Measurements from ENCODE around the gene TCEAL9. TPM values are rescaled to one million over a fixed set of nuclear protein-coding genes. Genes with fewer than 3 reads are reported as not detected.
"Not testable (repeated sequence)": the region's sequence is repeated elsewhere in the genome, so short reads cannot be mapped to it uniquely, and the experiment has no call there.

Gene TCEAL9
- total RNA-seq, 5 donors from 2014 or later (not counting 1 experiment from before 2014, with no cell fraction given): 0.65 to 1.7 (median 1.3) TPM; not detected in 1

DNA sequence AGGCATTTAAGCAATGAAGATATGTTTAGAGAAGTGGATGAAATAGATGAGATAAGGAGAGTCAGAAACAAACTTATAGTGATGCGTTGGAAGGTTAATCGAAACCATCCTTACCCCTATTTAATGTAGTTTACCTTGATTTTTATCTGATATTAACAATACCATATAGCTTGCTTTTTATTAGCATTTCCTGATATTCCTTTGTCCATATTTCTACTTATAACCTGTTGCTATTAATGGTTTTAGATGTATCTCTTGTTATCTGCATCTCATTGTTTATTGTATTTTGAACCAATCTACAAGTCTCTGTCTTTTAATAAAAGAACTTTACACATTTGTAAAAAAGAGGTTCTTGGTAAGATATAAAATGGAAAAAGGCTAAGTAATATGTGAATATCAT lies 1.6 kb downstream of the TCEAL9 start:
- ATAC-seq (replicated peaks in 1 of 4) (no peak), DNase-seq (no peak)
- Histone ChIP-seq H3K4me1 (ENCODE audit: control insufficient read depth in 1 of 2, extremely low read depth in 1 of 2, insufficient read depth in 2 of 2, low read length in 2 of 2) (peaks cover 0 to 13% of the 10 kb centered on the region in 2 experiments), H3K36me3 (ENCODE audit: control insufficient read depth in 2 of 2, extremely low read depth in 1 of 2, insufficient read depth in 1 of 2, low read length in 1 of 2) (no peaks in the 10 kb centered on the region), H3K9me3 (no peaks in the 10 kb centered on the region), H3K27me3 (replicated peaks in 1 of 2; ENCODE audit: control insufficient read depth in 2 of 2, extremely low read depth in 1 of 2, insufficient read depth in 2 of 2, low read length in 1 of 2) (no peaks in the 10 kb centered on the region), H3K27ac (ENCODE audit: low read length) (no peak overlapping the region), H3K4me3 (ENCODE audit: control insufficient read depth in 1 of 2, extremely low read depth in 1 of 2, low read length in 1 of 2) (no peak overlapping the region)
- ChIA-PET POLR2A (no interaction called here), CTCF (interaction anchor here in 1 of 2 donors (1.0 kb wide), 1 partner anchor 17 kb away, joined by 7 read pairs; no protein-coding TSS in a partner anchor)
- Mint-ChIP-seq H3K4me1 (peaks cover 5 to 13% (median 11%) of the 10 kb centered on the region in 3 donors), H3K36me3 (no peaks in the 10 kb centered on the region), H3K4me3 (peak overlapping the region in 1 of 3 donors; percentile 10), H3K27me3 (peaks cover 5 to 17% of the 10 kb centered on the region in 2 donors), H3K27ac (no peak overlapping the region), H3K9me3 (no peaks in the 10 kb centered on the region)
- WGBS (ENCODE audit: insufficient coverage): no CpG with 5 or more reads among the region's 2 CpGs

- H3K27ac ChIP-seq (ENCODE audit: low read length); POLR2A ChIA-PET; H3K4me3 ChIP-seq (ENCODE audit: control insufficient read depth in 1 of 2, extremely low read depth in 1 of 2, low read length in 1 of 2): not testable (repeated sequence)
Measured at GRCh38 chrX:103359605-103360004, 3.3 kb downstream of the TCEAL9 start.

GRCh38 chrX:103360092-103360491 lies 3.8 kb downstream of the TCEAL9 start:
- Mint-ChIP-seq H3K4me1 (peaks cover 5 to 13% (median 11%) of the 10 kb centered on the region in 3 donors), H3K27me3 (peaks cover 2 to 10% of the 10 kb centered on the region in 2 donors), H3K36me3 (no peaks in the 10 kb centered on the region), H3K27ac (no peak overlapping the region), H3K4me3 (no peak overlapping the region), H3K9me3 (no peaks in the 10 kb centered on the region)
- Histone ChIP-seq H3K4me1 (ENCODE audit: control insufficient read depth in 1 of 2, extremely low read depth in 1 of 2, insufficient read depth in 2 of 2, low read length in 2 of 2) (peaks cover 0 to 13% of the 10 kb centered on the region in 2 experiments), H3K4me3 (ENCODE audit: control insufficient read depth in 1 of 2, extremely low read depth in 1 of 2, low read length in 1 of 2) (no peak overlapping the region), H3K27me3 (replicated peaks in 1 of 2; ENCODE audit: control insufficient read depth in 2 of 2, extremely low read depth in 1 of 2, insufficient read depth in 2 of 2, low read length in 1 of 2) (no peaks in the 10 kb centered on the region), H3K36me3 (ENCODE audit: control insufficient read depth in 2 of 2, extremely low read depth in 1 of 2, insufficient read depth in 1 of 2, low read length in 1 of 2) (no peaks in the 10 kb centered on the region), H3K27ac (ENCODE audit: low read length) (no peak overlapping the region), H3K9me3 (no peaks in the 10 kb centered on the region)
- ChIA-PET CTCF (no interaction called here), POLR2A (no interaction called here)
- no CpG with 5 or more reads among the region's 2 CpGs for WGBS (ENCODE audit: insufficient coverage)
- DNase-seq (no peak), ATAC-seq (replicated peaks in 1 of 4) (no peak)

More at GRCh38 chrX:103359605-103360004, 3.3 kb downstream of the TCEAL9 start:
- H3K4me3 Mint-ChIP-seq; DNase-seq; H3K36me3 ChIP-seq (ENCODE audit: control insufficient read depth in 2 of 2, extremely low read depth in 1 of 2, insufficient read depth in 1 of 2, low read length in 1 of 2); H3K27ac Mint-ChIP-seq; H3K36me3 Mint-ChIP-seq; H3K9me3 ChIP-seq; CTCF ChIA-PET; H3K27me3 ChIP-seq (replicated peaks in 1 of 2; ENCODE audit: control insufficient read depth in 2 of 2, extremely low read depth in 1 of 2, insufficient read depth in 2 of 2, low read length in 1 of 2); H3K9me3 Mint-ChIP-seq; ATAC-seq (replicated peaks in 1 of 4); H3K27me3 Mint-ChIP-seq: not testable (repeated sequence)
- peaks cover 0 to 13% of the 10 kb centered on the region in 2 experiments for H3K4me1 ChIP-seq (ENCODE audit: control insufficient read depth in 1 of 2, extremely low read depth in 1 of 2, insufficient read depth in 2 of 2, low read length in 2 of 2)
- H3K4me1 Mint-ChIP-seq: peaks cover 5 to 13% (median 11%) of the 10 kb centered on the region in 3 donors
- no CpG with 5 or more reads among the region's 3 CpGs for WGBS (ENCODE audit: insufficient coverage)

DNA sequence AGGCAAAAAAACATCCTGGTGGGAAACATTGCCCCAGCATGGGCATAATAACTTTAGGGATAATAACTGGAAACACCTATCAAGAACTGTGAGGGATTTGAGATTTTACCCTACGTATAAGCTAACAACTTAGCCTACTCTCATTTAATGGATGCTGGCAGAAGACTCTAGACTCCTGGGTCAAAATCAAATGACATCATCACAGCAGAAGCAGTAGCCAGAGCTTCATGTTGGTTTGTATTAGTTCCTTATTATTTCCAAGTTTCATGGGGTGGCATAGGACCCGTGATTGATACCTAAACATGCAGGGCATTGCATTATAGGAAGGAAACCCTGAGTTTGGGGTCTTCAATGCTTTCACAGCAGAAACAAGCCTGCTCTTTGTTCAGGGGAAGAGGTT lies 4.6 kb downstream of the TCEAL9 start:
- no peak overlapping the region for H3K27ac Mint-ChIP-seq
- H3K36me3 Mint-ChIP-seq: no peaks in the 10 kb centered on the region
- peaks cover 2 to 9% of the 10 kb centered on the region in 2 donors for H3K27me3 Mint-ChIP-seq
- H3K9me3 Mint-ChIP-seq: no peaks in the 10 kb centered on the region
- Histone ChIP-seq H3K27me3 (replicated peaks in 1 of 2; ENCODE audit: control insufficient read depth in 2 of 2, extremely low read depth in 1 of 2, insufficient read depth in 2 of 2, low read length in 1 of 2) (no peaks in the 10 kb centered on the region), H3K27ac (ENCODE audit: low read length) (no peak overlapping the region), H3K36me3 (ENCODE audit: control insufficient read depth in 2 of 2, extremely low read depth in 1 of 2, insufficient read depth in 1 of 2, low read length in 1 of 2) (no peaks in the 10 kb centered on the region), H3K9me3 (no peaks in the 10 kb centered on the region), H3K4me1 (ENCODE audit: control insufficient read depth in 1 of 2, extremely low read depth in 1 of 2, insufficient read depth in 2 of 2, low read length in 2 of 2) (peaks cover 0 to 11% of the 10 kb centered on the region in 2 experiments), H3K4me3 (ENCODE audit: control insufficient read depth in 1 of 2, extremely low read depth in 1 of 2, low read length in 1 of 2) (no peak overlapping the region)
- ATAC-seq (replicated peaks in 1 of 4) (no peak), DNase-seq (no peak)
- peaks cover 2 to 10% (median 5%) of the 10 kb centered on the region in 3 donors for H3K4me1 Mint-ChIP-seq
- POLR2A ChIA-PET: no interaction called here
- CTCF ChIA-PET: interaction anchor here in 1 of 2 donors (1.1 kb wide), 1 partner anchor 129 kb away, joined by 3 read pairs; no protein-coding TSS in a partner anchor
- WGBS (ENCODE audit: insufficient coverage): no CpG with 5 or more reads among the region's 2 CpGs
- H3K4me3 Mint-ChIP-seq: no peak overlapping the region

GRCh38 chrX:103361798-103362197 lies 5.5 kb downstream of the TCEAL9 start:
- POLR2A ChIA-PET: interaction anchor here in 1 of 2 donors (0.5 kb wide), 1 partner anchor 47 kb away, joined by 3 read pairs; no protein-coding TSS in a partner anchor
- no peak overlapping the region for H3K4me3 Mint-ChIP-seq
- H3K27me3 Mint-ChIP-seq: peaks cover 0 to 8% of the 10 kb centered on the region in 2 donors
- no peak overlapping the region for H3K27ac Mint-ChIP-seq
- no peaks in the 10 kb centered on the region for H3K9me3 Mint-ChIP-seq
- Histone ChIP-seq H3K36me3 (ENCODE audit: control insufficient read depth in 2 of 2, extremely low read depth in 1 of 2, insufficient read depth in 1 of 2, low read length in 1 of 2) (no peaks in the 10 kb centered on the region), H3K4me1 (ENCODE audit: control insufficient read depth in 1 of 2, extremely low read depth in 1 of 2, insufficient read depth in 2 of 2, low read length in 2 of 2) (peaks cover 0 to 3% of the 10 kb centered on the region in 2 experiments), H3K27ac (ENCODE audit: low read length) (no peak overlapping the region), H3K27me3 (replicated peaks in 1 of 2; ENCODE audit: control insufficient read depth in 2 of 2, extremely low read depth in 1 of 2, insufficient read depth in 2 of 2, low read length in 1 of 2) (no peaks in the 10 kb centered on the region), H3K9me3 (no peaks in the 10 kb centered on the region), H3K4me3 (ENCODE audit: control insufficient read depth in 1 of 2, extremely low read depth in 1 of 2, low read length in 1 of 2) (no peak overlapping the region)
- no CpG with 5 or more reads among the region's 1 CpG for WGBS (ENCODE audit: insufficient coverage)
- CTCF ChIA-PET: interaction anchor here in 1 of 2 donors (0.7 kb wide), 1 partner anchor 21 kb away, joined by 3 read pairs; no protein-coding TSS in a partner anchor
- peaks cover 0 to 6% (median 0%) of the 10 kb centered on the region in 3 donors for H3K4me1 Mint-ChIP-seq
- H3K36me3 Mint-ChIP-seq: no peaks in the 10 kb centered on the region
- ATAC-seq (replicated peaks in 1 of 4) (no peak), DNase-seq (no peak)

- DNase-seq (no peak), ATAC-seq (replicated peaks in 1 of 4) (no peak)
- POLR2A ChIA-PET: no interaction called here
- H3K36me3 ChIP-seq (ENCODE audit: control insufficient read depth in 2 of 2, extremely low read depth in 1 of 2, insufficient read depth in 1 of 2, low read length in 1 of 2): no peaks in the 10 kb centered on the region
- H3K4me3 ChIP-seq (ENCODE audit: control insufficient read depth in 1 of 2, extremely low read depth in 1 of 2, low read length in 1 of 2): no peak overlapping the region
- H3K27ac ChIP-seq (ENCODE audit: low read length): no peak overlapping the region
- no peaks in the 10 kb centered on the region for H3K27me3 ChIP-seq (replicated peaks in 1 of 2; ENCODE audit: control insufficient read depth in 2 of 2, extremely low read depth in 1 of 2, insufficient read depth in 2 of 2, low read length in 1 of 2)
- peaks cover 0 to 3% (median 0%) of the 10 kb centered on the region in 3 donors for H3K4me1 Mint-ChIP-seq
- H3K9me3 Mint-ChIP-seq: no peaks in the 10 kb centered on the region
- no peaks in the 10 kb centered on the region for H3K36me3 Mint-ChIP-seq
- peaks cover 0 to 8% of the 10 kb centered on the region in 2 donors for H3K27me3 Mint-ChIP-seq
- no CpG with 5 or more reads among the region's 1 CpG for WGBS (ENCODE audit: insufficient coverage)
- no peaks in the 10 kb centered on the region for H3K9me3 ChIP-seq
- H3K4me1 ChIP-seq (ENCODE audit: control insufficient read depth in 1 of 2, extremely low read depth in 1 of 2, insufficient read depth in 2 of 2, low read length in 2 of 2): no peaks in the 10 kb centered on the region
- no peak overlapping the region for H3K27ac Mint-ChIP-seq
- no peak overlapping the region for H3K4me3 Mint-ChIP-seq
- CTCF ChIA-PET: interaction anchor here in 1 of 2 donors (0.5 kb wide), 1 partner anchor 151 kb away, joined by 5 read pairs; no protein-coding TSS in a partner anchor
Measured at GRCh38 chrX:103362474-103362873, 6.2 kb downstream of the TCEAL9 start.

Data from T-cell (primary cell).